Right ventricle myocardium superior (tissue), 1 donor: ENCODE results near the gene RNU6-9. TPM values are rescaled to one million over a fixed set of nuclear protein-coding genes. Genes with fewer than 3 reads are reported as not detected.
"Not testable (repeated sequence)": the region's sequence is repeated elsewhere in the genome, so short reads cannot be mapped to it uniquely, and the experiment has no call there.

Source experiments
- ATAC-seq: fragments of 200-7000 bp; cut with Tn5 transposase; one replicate; pipeline ENCODE4 v1.9.1; 2020; ENCODE audit warnings: mild to moderate bottlenecking; ENCODE audit not compliant: poor library complexity
- DNase-seq: peaks from one replicate; pipeline ENCODE4 v3.0.0-alpha.2; 2020
- intact Hi-C: fragments of 100-400 bp; cut with DNase I; formaldehyde crosslinking; loops from one replicate; pipeline ENCODE4 v1.11.2; 2022
- long read RNA-seq: library from polyadenylated mRNA; unstranded; transcript quantifications from one replicate; pipeline ENCODE4 v2.0.0, GENCODE V29; 2021
- total RNA-seq: library from RNA; stranded (reverse); fragmentation: NEBNext Ultra II Directional; extraction: Animal tissue kit (Norgen Biotek cat#: 25700); gene quantifications from one replicate; pipeline ENCODE4 v1.2.1, GENCODE V29; 2021
- donor health status: DM: no; HTN: yes; CAD: no; lungs with severe emphysema.

Gene RNU6-9
- total RNA-seq = not detected
- long read RNA-seq = 0 reads

- intact Hi-C loops = no loop called here
- DNase-seq (peak; percentile 95), ATAC-seq (peak; percentile 98)
These were observed at the start of gene RNU6-9, which contains the start of gene MED16 for GRCh38 chr19:892894-893689. Gene RNU6-9 (plus strand): TSS chr19:893484. Gene MED16 (minus strand): TSS chr19:893187. CDS start chr19:891131, 2,056 bp downstream.

- intact Hi-C loops = no loop called here
- DNase-seq (no peak), ATAC-seq (no peak)
These were observed 49.3 kb upstream of the RNU6-9 start for GRCh38 chr19:843836-844545.

GRCh38 chr19:844546-844971, 48.7 kb upstream of the RNU6-9 start:
- ATAC-seq (no peak), DNase-seq (no peak)
- intact Hi-C loops = no loop called here

GRCh38 chr19:845707-846521, 47.4 kb upstream of the RNU6-9 start:
- DNase-seq = no peak
- intact Hi-C loops = no loop called here
- ATAC-seq = no peak

- DNase-seq (peak; percentile 72), ATAC-seq (peak; percentile 26)
- intact Hi-C loops = no loop called here
These were observed 44.8 kb upstream of the RNU6-9 start for GRCh38 chr19:848386-848921.

- DNase-seq, intact Hi-C loops, ATAC-seq: not testable (repeated sequence)
These were observed 44.1 kb upstream of the RNU6-9 start for GRCh38 chr19:849195-849594.

- intact Hi-C loops = no loop called here
- ATAC-seq = peak; percentile 86
- peak; percentile 96 for DNase-seq
These were observed 42.9 kb upstream of the RNU6-9 start for GRCh38 chr19:850221-850978.

GRCh38 chr19:850979-851335, 42.3 kb upstream of the RNU6-9 start:
- DNase-seq = no peak
- no peak for ATAC-seq
- intact Hi-C loops = no loop called here

- DNase-seq (no peak), ATAC-seq (no peak)
- intact Hi-C loops = no loop called here
These were observed 40.9 kb upstream of the RNU6-9 start, which contains the start of gene ELANE for GRCh38 chr19:852136-853013. Gene ELANE (plus strand): TSS chr19:852303. CDS start chr19:852329, 26 bp downstream.

GRCh38 chr19:853014-853585, 40.2 kb upstream of the RNU6-9 start:
- intact Hi-C loops = no loop called here
- DNase-seq (no peak), ATAC-seq (no peak)

- DNase-seq, intact Hi-C loops, ATAC-seq: not testable (repeated sequence)
These were observed 39.6 kb upstream of the RNU6-9 start for GRCh38 chr19:853614-854220.

GRCh38 chr19:854549-854948, 38.7 kb upstream of the RNU6-9 start:
- no peak for ATAC-seq
- no peak for DNase-seq
- intact Hi-C loops = no loop called here

GRCh38 chr19:855142-855541, 38.1 kb upstream of the RNU6-9 start:
- ATAC-seq = no peak
- intact Hi-C loops = loop anchor here (5.0 kb wide), 1 partner anchor 67 kb away; no protein-coding TSS in a partner anchor
- DNase-seq = no peak

- DNase-seq (no peak), ATAC-seq (no peak)
- intact Hi-C loops = loop anchor here (5.0 kb wide), 1 partner anchor 67 kb away; no protein-coding TSS in a partner anchor
These were observed 37.6 kb upstream of the RNU6-9 start for GRCh38 chr19:855566-856120.

- no peak for DNase-seq
- no peak for ATAC-seq
- intact Hi-C loops = loop anchor here (5.0 kb wide), 1 partner anchor 64 kb away; no protein-coding TSS in a partner anchor
These were observed 35.0 kb upstream of the RNU6-9 start for GRCh38 chr19:858284-858683.
